Measurements from ENCODE around the gene LSMEM2.
A peak's percentile ranks its signal among the peaks of the same experiment; 100 is the strongest.
"Not testable (repeated sequence)": the region's sequence is repeated elsewhere in the genome, so short reads cannot be mapped to it uniquely, and the experiment has no call there.

Gene LSMEM2

DNA sequence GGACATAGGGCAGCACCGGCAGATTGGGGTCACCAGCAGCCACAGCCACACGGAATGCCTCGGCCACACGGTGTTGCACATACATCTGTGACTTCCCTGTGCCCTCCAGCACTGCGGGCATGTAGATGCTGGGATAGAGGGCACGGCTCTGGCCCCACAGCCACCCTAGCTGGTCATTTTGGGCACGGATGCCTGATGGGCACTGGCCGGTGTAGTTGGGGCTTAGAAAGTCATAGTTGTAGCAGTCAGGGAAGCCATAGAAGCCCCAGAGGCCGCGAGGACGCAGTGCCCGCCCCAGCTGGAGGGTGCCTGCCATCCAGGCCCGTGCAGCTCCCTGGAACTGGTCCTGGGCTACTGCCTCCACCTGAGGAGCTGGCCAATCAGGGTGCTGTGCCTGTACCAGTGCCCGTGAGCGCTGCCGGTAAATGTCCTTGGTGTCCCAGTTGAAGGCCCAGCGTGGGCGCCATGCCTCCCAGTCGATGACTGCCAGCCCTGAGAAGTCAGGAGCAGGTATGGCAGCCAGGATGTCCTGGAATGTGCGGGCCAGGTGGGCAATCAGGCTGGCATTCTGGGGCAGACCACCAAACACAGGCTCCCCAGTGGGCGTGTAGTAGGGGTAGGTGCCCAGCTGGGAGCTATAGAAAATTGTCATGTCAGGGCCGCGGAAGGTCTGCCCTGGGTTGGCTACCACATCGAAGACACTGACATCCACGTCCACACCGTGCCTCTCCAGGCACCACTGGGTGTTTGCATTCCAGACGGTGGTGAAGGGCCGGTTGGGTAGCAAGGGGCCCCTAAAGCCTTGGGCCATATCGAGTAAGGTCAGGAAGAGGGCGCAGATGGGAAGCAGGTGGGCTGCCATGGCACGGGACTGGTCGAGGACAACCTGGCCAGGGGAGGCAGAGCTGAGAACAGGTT, 23.5 kb downstream of the LSMEM2 start:
- no peak for DNase-seq

DNA sequence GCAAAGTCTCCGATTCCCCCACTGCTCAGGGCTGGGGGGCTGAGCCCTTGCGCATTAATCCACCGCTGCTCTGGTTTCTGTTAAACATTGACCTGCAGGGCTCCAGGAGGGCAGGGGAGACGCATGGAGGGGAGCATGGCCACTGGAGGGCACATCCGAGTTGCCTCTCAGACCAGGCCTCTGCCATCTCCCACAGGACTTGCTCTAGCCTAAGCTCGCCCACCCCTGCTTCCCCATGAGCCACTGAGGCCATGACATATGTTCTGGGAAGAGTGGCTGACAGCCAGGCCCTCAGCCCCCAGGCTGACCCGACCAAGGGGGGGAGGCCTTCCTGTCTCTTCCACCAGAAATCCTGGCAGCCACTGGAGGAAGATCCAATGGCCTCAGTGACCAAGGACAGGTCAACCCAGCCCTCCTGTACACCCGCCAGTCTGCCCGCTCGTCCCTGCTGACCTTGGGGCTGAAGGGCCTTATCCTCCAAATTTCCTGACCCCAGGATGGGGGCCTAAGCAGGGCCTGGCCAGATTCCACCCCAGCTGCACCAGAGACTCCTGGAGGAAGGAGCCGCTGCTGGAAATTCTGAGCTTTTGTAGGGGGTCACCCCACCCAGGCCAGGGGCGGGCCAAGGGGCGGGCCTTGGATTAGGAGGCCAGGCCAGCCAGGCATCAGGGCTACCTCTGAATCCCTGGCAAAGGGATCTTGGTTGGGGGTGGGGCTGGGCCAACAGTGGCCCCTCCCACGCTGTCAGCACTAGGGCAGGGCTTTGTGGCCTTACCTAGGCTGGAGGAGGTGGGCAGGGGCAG, 24.3 kb downstream of the LSMEM2 start, which contains the start of gene HYAL1:
TSS of gene HYAL1 (minus strand) at position 562 of the 803 bp plus-strand sequence. CDS start 618 bp downstream, outside the sequence.
- no peak for DNase-seq

DNA sequence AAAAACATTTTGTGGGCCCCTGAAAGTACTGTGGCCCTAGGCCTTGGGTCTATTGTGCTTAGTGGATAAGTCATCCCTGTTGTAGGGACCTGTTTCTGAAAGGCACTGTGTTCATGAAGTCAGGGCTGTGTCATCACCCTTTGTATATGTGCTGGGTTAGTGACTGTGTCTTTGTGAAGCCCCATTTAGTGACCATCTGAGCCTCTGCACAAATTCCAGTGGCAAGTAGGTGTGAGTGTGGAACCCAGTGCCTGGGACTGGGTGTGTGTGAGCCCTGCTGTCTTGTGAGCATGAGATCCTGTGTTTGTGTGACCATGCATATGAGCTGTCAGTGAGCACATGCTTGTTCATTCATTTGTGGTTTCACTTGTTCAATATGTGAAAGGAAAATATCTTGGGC, 25.7 kb downstream of the LSMEM2 start:
- no peak for DNase-seq

DNA sequence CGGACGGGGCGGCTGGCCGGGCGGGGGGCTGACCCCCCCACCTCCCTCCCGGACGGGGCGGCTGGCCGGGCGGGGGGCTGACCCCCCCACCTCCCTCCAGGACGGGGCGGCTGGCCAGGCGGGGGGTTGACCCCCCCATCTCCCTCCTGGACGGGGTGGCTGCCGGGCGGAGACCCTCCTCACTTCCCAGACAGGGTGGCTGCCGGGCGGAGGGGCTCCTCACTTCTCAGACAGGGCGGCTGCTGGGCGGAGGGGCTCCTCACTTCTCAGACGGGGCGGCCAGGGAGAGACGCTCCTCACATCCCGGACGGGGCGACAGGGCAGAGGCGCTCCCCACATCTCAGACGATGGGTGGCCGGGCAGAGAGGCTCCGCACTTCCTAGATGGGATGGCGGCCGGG, 33.2 kb downstream of the LSMEM2 start:
- not testable (repeated sequence) for DNase-seq

DNA sequence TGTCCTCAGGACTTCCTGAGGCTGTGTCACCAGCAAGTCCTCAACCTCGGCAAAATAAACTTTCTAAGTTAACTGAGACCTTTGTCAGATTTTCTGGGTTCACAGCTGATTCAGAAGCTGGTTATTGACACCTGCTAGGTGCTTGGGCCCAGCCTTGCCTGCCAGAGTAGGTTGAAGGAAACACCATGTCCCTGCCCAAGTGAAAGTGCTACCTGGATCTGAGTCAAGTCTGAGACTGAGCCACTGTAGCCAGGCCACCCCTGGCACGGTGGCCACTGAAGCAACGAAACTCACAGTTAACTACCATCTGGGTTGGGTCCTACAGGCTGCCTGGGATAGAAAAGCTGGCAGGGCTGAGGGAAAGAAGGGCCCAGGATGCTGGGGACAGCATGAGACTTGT, 35.5 kb downstream of the LSMEM2 start:
- DNase-seq, result no peak

DNA sequence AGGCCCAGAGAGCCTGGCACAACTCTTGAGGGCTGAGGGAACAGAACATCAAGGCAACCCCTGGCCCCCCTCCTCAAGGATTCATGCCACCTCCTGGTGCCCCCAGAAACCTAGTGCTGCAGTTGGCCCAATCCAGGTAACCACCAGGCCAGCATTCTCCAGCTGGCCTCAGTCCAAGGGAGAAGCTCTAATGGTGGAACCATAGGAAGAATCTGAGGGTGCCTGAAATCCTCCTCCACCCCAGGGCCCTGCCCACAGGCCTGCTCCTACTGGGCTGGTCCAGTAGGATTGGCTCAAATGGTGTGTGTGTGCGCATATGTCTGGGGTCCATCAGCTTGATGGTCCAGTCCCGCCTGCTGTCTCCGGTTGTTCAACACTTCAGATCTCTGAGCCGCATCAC, 35.9 kb downstream of the LSMEM2 start:
- no peak for DNase-seq

DNA sequence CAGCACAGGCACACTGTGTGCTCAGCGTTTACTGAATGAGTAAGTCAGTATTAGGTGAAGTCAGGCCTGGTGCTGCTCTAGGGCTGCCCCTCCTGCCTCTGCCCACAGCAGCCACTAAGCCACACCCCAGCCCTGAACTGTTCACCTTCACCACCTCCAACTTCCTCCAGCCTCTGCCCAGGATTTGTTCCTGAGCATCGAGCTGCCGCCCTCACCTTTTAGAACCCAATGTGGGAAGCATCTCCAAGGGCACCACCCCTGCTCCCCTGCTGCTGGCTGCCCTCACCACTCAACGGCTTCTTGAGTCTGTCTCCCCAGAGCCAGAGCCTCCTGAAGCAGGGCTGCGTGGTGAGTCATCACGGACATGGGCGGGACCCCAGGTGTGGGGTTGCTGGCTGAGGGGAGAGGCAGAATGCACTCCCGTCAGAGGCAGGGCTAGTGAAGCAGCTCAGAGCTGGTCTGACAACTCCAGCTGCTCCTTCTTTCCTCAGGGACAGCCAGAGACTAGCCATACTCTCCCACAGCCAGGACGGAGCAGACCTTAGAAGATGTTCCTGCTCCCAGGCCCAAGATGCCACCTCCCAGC, 37.9 kb downstream of the LSMEM2 start:
- DNase-seq, result no peak

DNA sequence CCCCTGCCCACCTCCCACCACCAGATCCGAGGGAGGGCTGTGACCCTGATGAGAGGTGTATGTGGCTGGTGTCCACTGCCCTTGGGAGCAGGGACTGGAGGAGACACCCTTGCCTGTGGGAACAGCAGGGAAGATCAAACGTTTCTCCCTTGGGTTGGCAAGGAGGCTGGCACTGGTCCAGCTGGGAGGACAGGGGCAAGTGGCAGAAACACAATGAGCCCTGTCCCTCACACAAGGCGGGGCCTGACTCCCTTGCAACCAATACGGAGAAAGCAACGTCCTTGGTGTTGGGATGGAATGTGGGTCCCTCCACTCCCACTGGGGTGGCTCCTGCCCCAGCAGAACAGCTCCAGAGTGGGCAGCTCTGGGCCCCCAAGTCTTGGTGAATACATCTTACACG, 38.4 kb downstream of the LSMEM2 start:
- no peak for DNase-seq

DNA sequence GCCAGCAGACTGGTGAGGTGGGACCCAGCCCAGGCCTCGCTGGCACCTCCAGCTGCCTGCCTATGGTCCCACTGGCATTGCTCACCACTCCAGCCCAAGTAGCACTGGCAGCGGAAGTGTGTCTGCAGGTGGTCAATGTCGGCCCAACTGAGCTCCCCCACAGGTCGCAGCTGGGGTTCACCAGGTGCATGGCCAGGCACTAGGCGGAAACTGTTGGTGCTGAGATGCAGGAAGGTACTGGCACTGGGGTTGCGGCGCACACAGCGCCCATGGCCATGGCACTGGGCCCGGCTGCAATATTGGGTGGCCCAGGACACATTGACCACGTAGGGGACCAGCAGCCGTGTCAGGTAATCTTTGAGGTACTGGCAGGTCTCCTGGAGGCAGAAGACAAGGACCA, 39.3 kb downstream of the LSMEM2 start:
- no peak for DNase-seq

DNA sequence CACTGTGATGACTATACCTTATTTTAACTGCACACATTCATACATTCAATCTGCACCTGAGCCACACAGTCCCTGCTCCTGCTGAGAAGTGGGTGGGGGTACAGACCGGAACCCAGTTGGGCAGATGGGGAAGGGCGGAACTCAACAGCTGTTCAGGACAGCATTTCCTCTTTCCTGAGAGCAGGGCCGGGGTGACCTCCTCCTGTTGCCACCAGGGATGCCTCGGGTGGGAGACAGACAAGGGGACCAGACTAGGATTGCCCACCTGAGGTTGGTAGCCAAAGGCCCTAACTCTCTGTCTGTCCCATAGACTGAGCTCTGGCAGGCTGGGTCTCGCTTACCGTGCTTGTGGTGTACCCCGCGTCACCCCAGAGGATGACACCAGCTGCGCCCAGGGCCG, 39.7 kb downstream of the LSMEM2 start:
- no peak for DNase-seq

DNA sequence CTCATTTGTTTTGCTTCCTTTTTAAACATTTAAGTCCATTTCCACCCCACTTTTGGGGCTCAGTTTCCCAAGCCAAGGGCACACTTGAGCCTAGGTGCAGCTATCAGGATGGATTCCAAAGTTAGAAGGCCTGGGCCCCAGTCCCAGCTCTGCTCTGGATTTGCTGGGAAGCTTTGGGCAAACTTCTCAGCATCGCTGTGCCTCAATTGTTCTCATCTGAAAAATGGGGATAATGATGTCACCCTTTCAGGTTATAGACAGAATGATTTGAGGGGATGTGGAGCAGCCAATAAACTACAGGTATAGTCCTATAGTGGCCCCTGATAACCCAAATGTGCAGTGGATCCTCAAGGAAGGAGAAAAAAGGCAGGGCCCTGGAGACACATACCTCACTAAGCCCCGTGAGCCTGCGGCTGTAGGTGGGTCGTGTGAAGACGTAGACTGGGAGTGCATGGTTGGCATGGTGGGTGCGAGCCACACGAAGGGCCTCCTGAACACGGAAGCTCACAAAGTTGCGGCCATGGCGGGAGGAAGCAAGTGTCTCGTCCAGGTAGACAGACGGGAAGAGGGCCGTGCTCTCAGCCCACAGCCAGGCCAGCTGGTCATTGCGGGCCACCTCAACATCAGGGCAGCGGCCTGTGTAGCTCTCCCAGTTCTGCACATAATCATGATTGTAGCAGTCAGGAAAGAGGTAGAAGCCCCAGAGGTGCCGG, 40.5 kb downstream of the LSMEM2 start:
- no peak for DNase-seq

DNA sequence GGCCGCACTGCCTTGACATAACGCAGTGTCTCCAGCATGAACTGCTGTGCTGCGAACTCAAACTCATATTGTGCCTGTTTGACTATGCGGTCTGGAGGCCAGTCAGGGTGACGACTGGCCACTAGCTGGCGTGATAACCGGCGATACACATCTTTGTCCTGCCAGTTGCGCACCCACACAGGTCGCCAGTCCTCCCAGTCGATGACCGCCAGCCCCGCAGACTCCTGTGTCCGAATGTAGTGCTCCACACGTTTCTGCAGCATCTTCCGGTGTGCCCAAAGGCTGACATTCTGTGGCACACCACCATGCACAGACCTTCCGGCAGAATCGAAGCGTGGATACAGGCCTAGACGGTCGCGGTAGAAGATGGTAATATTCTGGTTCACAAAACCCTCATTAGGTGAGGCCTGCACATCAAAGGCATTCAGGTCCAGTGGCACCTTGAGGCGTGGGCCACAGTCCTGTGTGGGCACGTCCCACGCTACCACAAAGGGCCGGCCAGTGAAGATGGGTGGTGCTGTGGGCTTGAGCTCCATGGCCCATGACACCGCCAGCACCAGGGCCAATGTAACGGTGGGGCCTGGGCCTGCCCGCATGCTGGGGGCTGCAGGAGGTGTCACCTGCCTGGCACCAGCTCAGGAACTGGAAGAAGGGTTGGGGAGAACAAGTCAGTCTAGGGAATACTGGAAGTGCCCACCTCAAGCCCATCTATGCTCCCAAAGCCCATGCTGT, 41.2 kb downstream of the LSMEM2 start:
- no peak for DNase-seq

DNA sequence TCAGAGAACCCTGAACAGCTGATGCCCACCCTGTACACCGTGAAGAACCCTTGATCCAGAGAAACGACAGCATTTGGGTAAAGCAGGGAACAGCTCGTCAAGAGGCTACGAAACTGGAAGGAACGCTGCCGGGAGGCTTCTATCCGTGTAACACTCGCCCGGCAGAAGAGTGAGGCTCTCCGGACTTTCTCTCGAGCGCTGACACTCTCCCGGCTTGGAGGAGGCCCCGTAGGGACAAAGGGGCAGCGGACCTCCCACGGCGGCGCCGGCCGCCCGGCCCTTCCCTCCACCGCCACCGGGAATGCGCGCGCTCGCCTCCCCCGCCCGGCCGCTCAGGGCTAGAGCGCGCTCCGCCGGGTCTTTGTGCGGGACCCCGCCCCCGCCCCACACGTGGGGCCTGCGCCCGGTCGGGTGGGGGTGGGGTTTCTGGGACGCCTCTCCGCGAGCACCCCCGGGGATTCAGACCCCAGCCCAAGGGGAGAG, 42.0 kb downstream of the LSMEM2 start:
- DNase-seq, result no peak

DNA sequence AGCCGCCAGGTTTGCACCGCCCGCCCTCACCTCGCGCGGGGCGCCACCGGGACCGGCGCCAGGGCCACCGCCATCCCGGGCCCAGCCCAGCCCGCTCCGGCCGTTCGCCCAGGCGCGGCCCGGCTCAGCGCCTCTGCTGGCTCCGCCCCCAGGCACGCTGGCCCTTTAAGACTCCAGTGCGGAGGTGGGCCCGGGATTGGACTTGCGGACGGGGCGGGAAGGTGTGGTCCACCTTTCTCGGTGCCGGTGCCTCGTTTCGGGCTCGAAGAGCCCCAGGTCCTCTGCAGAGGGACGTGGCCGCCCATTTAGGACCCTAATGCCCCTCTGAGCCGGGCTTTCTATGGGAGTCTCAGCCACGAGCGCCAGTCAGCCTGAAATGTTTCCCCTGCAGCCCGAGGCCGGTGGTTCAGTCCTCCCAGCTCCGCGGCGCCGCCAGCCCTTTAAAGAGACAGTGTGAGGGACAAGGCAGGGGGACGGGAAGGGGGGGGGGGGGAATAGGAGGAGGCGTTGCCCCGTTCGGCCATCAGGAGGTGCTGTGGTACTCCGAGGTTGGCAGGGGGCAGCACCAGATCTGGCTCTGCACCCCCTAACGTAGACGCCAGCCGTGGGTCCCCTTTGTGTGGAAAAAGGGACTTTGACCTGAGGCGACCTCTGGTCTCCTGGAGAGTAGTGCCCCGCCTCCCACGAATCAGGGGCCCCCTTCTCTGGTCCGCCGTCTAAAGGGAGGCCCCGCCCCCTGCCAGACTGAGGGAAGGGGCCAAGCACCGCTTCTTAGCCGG, 42.6 kb downstream of the LSMEM2 start:
- peak; percentile 65 for DNase-seq

DNA sequence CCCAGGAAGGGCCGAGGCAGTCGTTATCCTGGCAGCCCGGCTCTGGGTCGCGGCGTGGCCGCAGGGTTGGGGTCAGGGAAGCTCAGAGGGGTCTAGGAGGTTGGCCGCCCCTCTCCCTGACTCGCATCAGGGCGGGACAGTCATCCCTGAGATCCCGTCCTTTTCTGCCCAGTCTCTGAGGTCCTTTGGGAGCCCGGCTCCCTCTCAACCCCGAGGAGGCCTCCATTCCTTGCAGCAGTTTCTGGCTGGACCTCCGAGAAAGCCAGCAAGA, 43.2 kb downstream of the LSMEM2 start:
- DNase-seq, result no peak

DNA sequence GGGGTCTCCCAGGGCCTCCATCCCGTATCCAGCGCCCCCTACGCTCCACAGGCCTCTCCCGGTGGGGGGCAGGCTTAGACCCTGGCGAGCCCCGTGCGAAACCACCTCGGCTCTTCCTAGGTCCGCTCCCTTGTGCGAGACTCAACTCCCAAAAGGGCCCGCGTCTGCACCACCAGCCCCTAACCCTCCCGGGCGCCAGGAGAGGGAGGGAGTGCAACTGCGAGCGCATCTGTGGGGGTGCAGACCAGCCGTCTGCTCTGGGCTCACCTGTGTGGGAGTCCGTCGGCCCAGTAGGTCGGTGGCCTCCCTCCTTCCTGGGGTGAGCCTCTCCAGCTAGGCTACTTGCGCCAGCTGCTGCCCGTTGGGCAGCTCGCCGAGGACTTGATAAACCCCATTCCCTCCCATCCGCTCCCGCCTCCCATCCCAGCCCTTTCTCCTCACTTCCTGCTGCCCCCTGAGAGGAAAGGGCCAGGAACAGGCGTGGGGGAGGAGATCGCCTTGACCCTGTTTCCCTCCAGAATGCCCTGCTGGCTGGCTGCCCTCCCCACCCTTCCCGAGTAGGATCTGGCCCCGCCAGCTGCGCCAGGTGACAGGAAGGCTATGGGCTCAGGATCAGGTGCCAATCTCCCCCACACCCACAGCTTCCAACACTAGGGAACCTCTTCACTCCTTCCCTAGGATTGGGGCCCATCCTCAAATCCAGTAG, 43.7 kb downstream of the LSMEM2 start, which contains the start of gene HYAL2:
TSS of gene HYAL2 (minus strand) at position 360 of the 706 bp plus-strand sequence. CDS start 2,256 bp downstream, outside the sequence.
- DNase-seq, result no peak

DNA sequence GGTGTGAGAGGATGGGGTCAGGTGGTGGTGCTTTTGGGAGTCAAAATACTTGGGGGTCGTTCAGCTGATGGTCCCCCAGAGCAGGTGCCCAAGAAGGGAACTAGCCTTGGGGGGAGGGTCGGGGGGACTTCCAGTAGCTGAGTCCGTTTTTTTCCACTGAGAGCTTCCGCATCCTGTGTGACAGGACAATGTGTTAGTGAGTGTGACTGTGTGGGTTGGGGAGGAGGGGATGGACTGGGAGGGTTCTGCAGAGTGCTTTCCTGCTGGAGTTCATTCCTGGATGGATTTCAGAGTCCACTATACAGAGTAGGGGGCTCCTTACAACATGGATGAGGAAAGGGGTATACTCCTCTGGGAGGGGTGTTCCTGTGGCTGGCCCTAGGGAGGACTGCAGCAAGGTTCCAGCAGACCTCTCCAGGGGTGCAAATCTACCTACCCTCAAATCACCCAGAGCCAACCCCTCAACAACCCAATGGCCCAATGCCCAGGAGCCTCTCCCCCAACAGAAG, 44.3 kb downstream of the LSMEM2 start:
- DNase-seq, result no peak

DNA sequence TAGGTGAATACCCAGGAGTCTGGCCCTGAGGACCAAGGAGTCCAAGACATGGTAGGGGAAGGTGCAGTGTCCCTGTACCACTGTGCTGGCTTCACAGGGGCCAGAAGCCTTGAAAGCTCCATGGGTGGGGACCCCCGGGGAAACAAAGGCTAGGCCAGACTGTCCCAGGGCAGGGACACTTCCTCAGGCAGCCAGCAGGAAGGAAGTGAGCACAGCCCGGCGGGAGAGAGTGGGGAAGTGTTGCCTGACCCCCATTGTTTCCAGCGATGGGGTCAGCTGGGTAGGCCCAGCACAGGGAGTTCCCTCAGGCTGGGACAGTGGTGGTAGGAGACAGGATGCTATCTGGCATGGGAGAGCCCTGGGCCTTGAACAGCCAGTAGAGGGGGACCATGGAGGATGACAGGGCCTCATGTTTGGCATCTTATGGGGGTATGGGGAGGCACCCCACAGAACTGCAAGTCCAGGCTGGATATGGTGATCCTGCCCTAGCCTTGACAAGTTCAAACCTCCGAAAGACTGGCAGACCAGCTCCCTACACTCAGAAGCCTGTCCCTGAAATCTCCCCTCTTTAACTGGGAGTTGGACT, 44.8 kb downstream of the LSMEM2 start:
- no peak for DNase-seq

DNA sequence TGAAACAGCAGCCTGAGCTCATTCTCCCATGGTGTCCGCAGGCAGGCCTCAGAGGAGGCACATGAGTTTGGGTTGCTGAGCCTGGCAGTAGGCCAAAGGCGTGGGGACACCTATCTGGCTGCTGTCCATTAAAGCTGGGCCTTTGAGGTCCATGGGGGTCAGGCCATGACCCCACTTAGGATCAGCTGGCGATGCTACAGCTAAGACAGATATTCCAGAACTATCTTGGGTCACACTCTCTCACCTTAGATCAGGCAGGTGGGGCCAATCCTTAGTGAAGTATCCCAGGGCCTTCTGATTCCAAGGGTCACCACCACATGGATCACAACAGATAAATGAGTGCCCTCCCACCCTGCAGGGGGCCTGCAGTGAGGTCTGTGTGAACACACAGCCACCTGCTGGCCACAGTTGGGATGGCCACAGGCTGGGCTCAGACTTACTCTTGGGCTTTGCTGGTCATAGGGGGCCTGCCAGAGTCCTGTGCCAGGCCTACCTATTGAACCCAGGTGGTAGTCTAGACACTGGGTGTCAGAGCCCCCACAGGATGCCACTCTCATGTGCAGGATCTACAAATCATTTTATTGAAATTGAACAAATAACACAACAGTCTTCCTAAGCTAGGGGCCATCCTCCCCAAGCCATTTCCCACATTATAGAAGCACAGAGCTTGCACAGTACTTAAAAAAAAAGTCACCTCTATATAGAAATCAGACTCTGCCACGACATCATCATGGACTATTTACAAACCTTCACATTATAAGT, 45.6 kb downstream of the LSMEM2 start:
- no peak for DNase-seq

Measured in DMS 273 treated with DMSO at 0.1 percent for 48 hours (cell line).